Thoracic aorta (tissue), 2 donors: Measurements from ENCODE around the gene RIBC2. TPM values are rescaled to one million over a fixed set of nuclear protein-coding genes. Genes with fewer than 3 reads are reported as not detected.

Experiments
- ATAC-seq: fragments of 150-250 bp; one replicate; pipeline ENCODE4 v1.8.0; 2017; ENCODE audit warnings: low read depth; ENCODE audit not compliant: insufficient number of reproducible peaks, low FRiP score
- DNase-seq: peaks from one replicate; pipeline ENCODE4 v3.0.0-alpha.2; 2020; ENCODE audit warnings: low spot score
- H3K27ac ChIP-seq, 2 donors: fragments of 200-600 bp; sonication (generic); 1 replicate in 1 of 2; 2 replicates in 1 of 2; pipeline ENCODE4 v1.5.1; 2016; ENCODE audit warnings: mild to moderate bottlenecking in 2 of 2, moderate library complexity in 2 of 2
- H3K27me3 ChIP-seq: fragments of 200-600 bp; sonication (generic); replicated peaks from 2 replicates; pipeline ENCODE4 v1.6.0; 2016; ENCODE audit warnings: mild to moderate bottlenecking; ENCODE audit not compliant: insufficient read depth
- H3K36me3 ChIP-seq: fragments of 200-600 bp; sonication (generic); one replicate; pipeline ENCODE4 v1.5.1; 2016
- H3K4me1 ChIP-seq, 2 donors: fragments of 200-600 bp; sonication (generic); 1 replicate in 1 of 2; 2 replicates in 1 of 2; pipeline versions ENCODE4 v1.5.1 to v1.6.0; 2016; ENCODE audit warnings: low read depth in 2 of 2, mild to moderate bottlenecking in 1 of 2; ENCODE audit not compliant: control insufficient read depth in 1 of 2
- H3K4me3 ChIP-seq: fragments of 200-600 bp; sonication (generic); 2 replicates; pipeline ENCODE4 v1.5.1; 2016; ENCODE audit warnings: mild to moderate bottlenecking
- H3K9me3 ChIP-seq: fragments of 200-600 bp; sonication (generic); 2 replicates; pipeline ENCODE4 v1.5.1; 2016
- total RNA-seq, 2 donors: library from RNA; depleted of rRNA; stranded (reverse); fragments of >200 nt; gene quantifications; one replicate each; pipeline versions ENCODE4 v1.1.0 to v1.2.3, GENCODE V29; 2016
- TF ChIP-seq, protein P1 (sequence below): fragments of 200-600 bp; sonication (generic); IDR thresholded peaks from one replicate; pipeline ENCODE4 v1.5.1; 2019; ENCODE audit warnings: antibody characterized with exemption

RIBC2 gene
- total RNA-seq, 2 donors from 2014 or later = 5.1 TPM; not detected in 1

DNA sequence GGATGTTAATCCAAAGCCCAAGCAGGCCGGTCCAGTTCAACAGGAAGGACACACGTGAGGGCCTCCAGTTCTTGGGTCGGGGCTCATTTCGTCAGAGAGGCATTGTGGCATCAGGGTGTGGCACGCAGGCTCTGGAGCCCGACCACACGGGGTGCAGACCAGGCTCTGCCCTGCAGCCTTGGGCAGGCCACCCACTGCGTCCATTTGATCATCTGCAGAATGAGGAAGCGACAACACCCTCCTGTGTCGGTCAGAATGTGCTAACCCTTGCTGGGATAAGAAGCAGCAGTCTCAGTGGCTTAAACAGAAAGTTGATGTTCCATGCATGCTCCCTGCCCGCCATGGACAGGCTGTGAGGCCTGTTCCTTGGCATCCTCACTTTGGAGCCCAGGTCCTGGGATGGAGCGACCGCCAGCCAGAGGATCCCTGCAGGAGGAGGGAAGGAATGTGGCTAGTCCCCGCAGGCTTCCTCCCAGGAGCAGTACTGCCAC, 10.8 kb downstream of the RIBC2 start:
- Histone ChIP-seq H3K27ac (no peak overlapping the region), H3K4me1 (no peaks in the 10 kb centered on the region), H3K27me3 (no peaks in the 10 kb centered on the region), H3K9me3 (no peaks in the 10 kb centered on the region), H3K4me3 (no peak overlapping the region), H3K36me3 (no peaks in the 10 kb centered on the region)
- ATAC-seq = no peak
- TF ChIP-seq, protein P1, sequence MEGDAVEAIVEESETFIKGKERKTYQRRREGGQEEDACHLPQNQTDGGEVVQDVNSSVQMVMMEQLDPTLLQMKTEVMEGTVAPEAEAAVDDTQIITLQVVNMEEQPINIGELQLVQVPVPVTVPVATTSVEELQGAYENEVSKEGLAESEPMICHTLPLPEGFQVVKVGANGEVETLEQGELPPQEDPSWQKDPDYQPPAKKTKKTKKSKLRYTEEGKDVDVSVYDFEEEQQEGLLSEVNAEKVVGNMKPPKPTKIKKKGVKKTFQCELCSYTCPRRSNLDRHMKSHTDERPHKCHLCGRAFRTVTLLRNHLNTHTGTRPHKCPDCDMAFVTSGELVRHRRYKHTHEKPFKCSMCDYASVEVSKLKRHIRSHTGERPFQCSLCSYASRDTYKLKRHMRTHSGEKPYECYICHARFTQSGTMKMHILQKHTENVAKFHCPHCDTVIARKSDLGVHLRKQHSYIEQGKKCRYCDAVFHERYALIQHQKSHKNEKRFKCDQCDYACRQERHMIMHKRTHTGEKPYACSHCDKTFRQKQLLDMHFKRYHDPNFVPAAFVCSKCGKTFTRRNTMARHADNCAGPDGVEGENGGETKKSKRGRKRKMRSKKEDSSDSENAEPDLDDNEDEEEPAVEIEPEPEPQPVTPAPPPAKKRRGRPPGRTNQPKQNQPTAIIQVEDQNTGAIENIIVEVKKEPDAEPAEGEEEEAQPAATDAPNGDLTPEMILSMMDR = no peak
- no peak for DNase-seq

DNA sequence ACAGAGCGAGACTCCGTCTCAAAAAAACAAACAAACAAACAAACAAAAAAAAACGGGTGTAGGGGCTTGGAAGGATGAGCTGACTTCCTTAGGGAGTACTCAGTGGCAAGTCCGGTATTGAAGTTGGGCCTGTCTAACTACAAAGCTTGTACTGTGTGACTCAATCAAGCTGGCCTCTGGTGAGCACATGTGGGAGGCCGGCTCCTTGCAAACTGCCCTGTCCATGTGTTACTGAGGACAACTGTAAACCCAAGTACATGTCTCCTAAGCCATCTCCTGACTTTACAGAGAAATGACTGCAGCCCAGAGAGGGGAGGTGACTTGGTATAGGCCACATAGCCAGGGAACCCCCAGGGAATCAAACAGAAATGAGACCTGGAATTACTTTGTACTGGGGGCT, 11.6 kb downstream of the RIBC2 start:
- no peaks in the 10 kb centered on the region for H3K27me3 ChIP-seq
- ATAC-seq (no peak), DNase-seq (no peak)
- H3K4me1 ChIP-seq = no peaks in the 10 kb centered on the region
- no peaks in the 10 kb centered on the region for H3K9me3 ChIP-seq
- TF ChIP-seq, protein P1 = no peak
- H3K27ac ChIP-seq = no peak overlapping the region
- H3K36me3 ChIP-seq = no peaks in the 10 kb centered on the region
- no peak overlapping the region for H3K4me3 ChIP-seq

DNA sequence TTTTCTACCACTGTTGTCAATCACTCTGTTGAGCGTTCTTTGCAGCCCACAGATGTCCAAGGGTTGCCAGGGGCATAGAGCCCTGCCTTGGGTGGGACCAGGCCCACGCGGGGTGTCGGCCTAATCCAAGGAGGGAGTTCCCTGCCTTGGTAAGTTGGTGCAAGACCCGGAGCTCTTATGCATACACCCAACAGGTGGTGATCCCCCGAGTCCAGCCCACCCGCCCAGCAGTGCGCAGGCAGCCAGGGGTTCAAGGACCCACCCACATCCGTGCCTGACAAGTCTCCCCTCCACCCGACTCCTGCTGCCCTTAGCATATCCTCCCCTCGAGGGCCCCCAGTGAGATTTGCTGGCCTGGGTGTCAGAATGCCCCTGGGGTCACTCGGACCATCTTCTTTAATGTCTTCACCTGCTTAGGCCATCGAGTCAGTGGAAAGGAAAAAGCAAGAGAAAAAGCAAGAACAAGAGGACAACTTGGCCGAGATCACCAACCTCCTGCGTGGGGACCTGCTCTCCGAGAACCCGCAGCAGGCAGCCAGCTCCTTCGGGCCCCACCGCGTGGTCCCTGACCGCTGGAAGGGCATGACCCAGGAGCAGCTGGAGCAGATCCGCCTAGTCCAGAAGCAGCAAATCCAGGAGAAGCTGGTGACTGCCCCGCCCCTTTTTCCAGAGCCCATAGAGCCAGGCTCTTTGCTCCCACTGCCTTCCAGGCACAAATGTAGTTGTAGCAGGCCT, 12.2 kb downstream of the RIBC2 start:
- ATAC-seq = no peak
- Histone ChIP-seq H3K9me3 (no peaks in the 10 kb centered on the region), H3K36me3 (no peaks in the 10 kb centered on the region), H3K4me3 (no peak overlapping the region), H3K27me3 (no peaks in the 10 kb centered on the region), H3K27ac (no peak overlapping the region), H3K4me1 (no peaks in the 10 kb centered on the region)
- DNase-seq = no peak
- TF ChIP-seq, protein P1 = no peak

DNA sequence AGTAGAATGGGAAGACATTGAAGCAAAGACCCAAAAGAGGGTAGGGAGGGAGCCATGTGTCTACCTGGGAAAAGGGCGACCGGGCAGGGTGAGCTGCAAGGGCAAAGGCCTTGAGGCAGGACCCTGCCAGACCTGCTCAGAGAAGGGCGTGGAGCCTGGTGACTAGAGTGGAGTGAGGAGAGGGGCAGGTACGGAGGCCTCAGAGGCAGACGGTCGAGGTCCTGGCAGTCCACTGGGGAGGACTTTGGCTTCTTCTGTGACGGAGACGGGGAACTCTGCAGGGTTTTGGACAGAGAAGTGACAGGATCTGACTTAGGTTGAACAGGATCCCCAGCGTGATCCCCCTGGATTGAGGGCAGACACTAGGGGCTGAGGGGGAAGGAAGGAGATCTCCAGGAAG, 12.9 kb downstream of the RIBC2 start:
- TF ChIP-seq, protein P1 = no peak
- no peaks in the 10 kb centered on the region for H3K9me3 ChIP-seq
- ATAC-seq (no peak), DNase-seq (no peak)
- no peak overlapping the region for H3K4me3 ChIP-seq
- H3K27me3 ChIP-seq = no peaks in the 10 kb centered on the region
- H3K27ac ChIP-seq = no peak overlapping the region
- H3K36me3 ChIP-seq = no peaks in the 10 kb centered on the region
- no peaks in the 10 kb centered on the region for H3K4me1 ChIP-seq

DNA sequence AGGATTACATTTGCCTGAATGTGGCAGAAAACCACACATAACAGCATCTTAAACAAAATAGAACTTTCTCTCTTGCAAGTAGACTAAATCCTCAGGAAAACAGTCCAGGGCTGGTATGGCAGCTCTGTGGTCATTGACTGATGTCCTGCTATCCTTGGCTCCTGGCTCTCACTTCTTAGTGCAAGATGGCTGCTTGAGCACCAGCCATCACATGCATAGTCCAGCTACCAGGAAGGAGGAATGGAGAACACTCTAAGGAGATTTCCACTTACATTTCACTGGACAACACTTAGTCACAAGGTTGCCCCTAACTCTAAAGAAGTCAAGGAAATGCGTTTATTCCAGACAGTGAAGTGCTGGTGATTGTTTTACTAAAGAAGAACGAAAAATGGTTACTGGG, 13.6 kb downstream of the RIBC2 start:
- DNase-seq = no peak
- Histone ChIP-seq H3K4me1 (no peaks in the 10 kb centered on the region), H3K36me3 (no peaks in the 10 kb centered on the region), H3K27ac (no peak overlapping the region), H3K4me3 (no peak overlapping the region), H3K9me3 (no peaks in the 10 kb centered on the region), H3K27me3 (no peaks in the 10 kb centered on the region)
- no peak for ATAC-seq
- TF ChIP-seq, protein P1 = no peak
